ENCODE measurements around the gene CATSPERE.
"Not testable (repeated sequence)": the region's sequence is repeated elsewhere in the genome, so short reads cannot be mapped to it uniquely, and the experiment has no call there.

The CATSPERE gene

DNA sequence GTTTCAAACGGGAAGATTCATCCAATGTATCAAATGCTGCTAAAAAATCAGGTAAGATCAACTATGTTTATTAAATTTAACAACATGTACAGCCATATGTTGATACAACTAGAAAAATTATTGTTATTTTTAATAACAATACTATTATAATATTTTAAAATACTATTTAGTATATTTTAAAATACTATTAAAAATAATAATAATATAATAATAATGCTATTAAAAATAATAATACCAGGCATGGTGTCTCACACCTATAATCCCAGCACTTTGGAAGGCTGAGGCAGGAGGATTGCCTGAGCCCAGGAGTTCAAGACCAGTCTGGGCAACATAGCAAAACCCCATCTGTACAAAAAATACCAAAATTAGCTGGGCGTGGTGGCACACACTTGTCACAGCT lies 54.6 kb downstream of the CATSPERE start:
- Histone ChIP-seq H3K9ac (ENCODE audit: low read depth in 1 of 2, low read length in 2 of 2) (no peak overlapping the region), H3K4me1 (ENCODE audit: control insufficient read depth in 2 of 2, insufficient read depth in 2 of 2, low read length in 2 of 2) (no peaks in the 10 kb centered on the region), H3K4me3 (ENCODE audit: low read length in 2 of 2) (no peak overlapping the region), H3K36me3 (ENCODE audit: control insufficient read depth in 2 of 2, insufficient read depth in 2 of 2, low read length in 2 of 2) (no peaks in the 10 kb centered on the region), H3K9me3 (ENCODE audit: control insufficient read depth in 2 of 2, low read length in 2 of 2) (no peaks in the 10 kb centered on the region), H3K27ac (ENCODE audit: low read depth in 2 of 2, low read length in 2 of 2) (no peak overlapping the region), H3K27me3 (ENCODE audit: control insufficient read depth in 2 of 2, insufficient read depth in 2 of 2, low read length in 2 of 2) (no peaks in the 10 kb centered on the region)

DNA sequence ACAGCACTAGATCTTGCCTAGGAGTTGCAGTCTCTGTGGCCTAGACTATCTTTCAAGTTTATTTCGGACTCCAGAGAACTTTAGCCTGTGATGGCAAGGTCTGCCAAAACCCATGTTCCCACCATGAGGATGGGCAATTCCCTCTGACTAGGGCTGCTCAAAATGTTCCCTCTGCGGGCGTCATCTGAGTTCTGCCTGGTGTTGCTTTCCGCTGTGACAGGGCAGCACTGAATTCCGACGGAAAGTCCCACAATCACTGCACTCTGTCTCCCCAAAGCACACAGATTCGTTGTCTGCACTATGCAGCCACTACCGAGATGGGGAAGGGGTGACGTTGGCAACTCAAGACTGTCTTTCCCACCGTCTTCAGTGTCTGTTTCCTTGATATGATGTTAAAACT lies 75.2 kb downstream of the CATSPERE start:
- Histone ChIP-seq H3K4me3 (ENCODE audit: low read length in 2 of 2) (no peak overlapping the region), H3K9ac (ENCODE audit: low read depth in 1 of 2, low read length in 2 of 2) (no peak overlapping the region), H3K27ac (ENCODE audit: low read depth in 2 of 2, low read length in 2 of 2) (no peak overlapping the region), H3K9me3 (ENCODE audit: control insufficient read depth in 2 of 2, low read length in 2 of 2) (no peaks in the 10 kb centered on the region), H3K36me3 (ENCODE audit: control insufficient read depth in 2 of 2, insufficient read depth in 2 of 2, low read length in 2 of 2) (no peaks in the 10 kb centered on the region), H3K27me3 (ENCODE audit: control insufficient read depth in 2 of 2, insufficient read depth in 2 of 2, low read length in 2 of 2) (no peaks in the 10 kb centered on the region), H3K4me1 (ENCODE audit: control insufficient read depth in 2 of 2, insufficient read depth in 2 of 2, low read length in 2 of 2) (no peaks in the 10 kb centered on the region)

DNA sequence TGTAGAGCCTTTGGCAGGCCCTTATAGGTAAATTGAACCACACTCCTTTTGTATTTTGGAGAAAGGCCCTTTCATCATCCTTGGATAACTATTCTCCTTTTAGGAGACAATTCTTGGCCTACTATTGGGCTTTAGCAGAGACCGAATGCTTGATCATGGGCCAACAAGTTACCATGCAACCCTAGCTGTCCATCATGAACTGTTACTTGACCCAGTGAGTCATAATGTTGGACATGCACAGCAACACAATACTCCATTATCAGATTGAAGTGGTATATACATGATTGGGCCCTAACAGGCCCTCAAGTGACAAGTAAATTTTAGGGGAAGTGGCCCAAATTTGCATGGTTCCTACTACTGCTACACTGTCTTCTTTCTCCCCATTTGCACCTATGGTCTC lies 84.4 kb downstream of the CATSPERE start:
- Histone ChIP-seq H3K9ac (ENCODE audit: low read depth in 1 of 2, low read length in 2 of 2) (no peak overlapping the region), H3K27ac (ENCODE audit: low read depth in 2 of 2, low read length in 2 of 2) (no peak overlapping the region), H3K4me3 (ENCODE audit: low read length in 2 of 2) (no peak overlapping the region), H3K27me3 (ENCODE audit: control insufficient read depth in 2 of 2, insufficient read depth in 2 of 2, low read length in 2 of 2) (no peaks in the 10 kb centered on the region), H3K9me3 (ENCODE audit: control insufficient read depth in 2 of 2, low read length in 2 of 2) (peaks cover 0 to 3% of the 10 kb centered on the region in 2 donors), H3K36me3 (ENCODE audit: control insufficient read depth in 2 of 2, insufficient read depth in 2 of 2, low read length in 2 of 2) (no peaks in the 10 kb centered on the region), H3K4me1 (ENCODE audit: control insufficient read depth in 2 of 2, insufficient read depth in 2 of 2, low read length in 2 of 2) (no peaks in the 10 kb centered on the region)

DNA sequence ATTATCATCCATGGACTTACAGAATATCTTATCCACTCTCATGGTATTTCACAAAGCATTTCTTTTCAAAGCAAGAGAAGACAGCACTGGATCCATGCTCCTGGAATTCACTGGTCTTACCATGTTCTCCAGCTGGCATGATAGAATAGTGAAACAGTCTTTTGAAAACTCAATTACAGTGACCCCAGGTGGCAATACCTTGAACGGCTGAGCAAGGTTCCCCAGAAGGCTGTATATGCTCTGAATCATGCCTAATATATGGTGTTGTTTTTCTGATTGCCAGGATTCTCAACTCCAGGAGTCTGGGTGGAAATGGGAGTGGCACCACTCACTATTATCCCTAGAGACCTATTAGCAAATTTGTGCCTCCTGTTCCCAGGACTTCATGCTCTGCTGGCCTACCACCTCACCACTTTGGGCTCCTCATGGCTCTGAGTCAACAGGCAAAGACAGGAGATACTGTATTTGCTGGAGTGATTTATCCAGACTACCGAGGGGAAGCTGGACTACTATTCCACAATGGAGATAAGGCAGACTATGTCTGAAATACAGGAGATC lies 87.6 kb downstream of the CATSPERE start:
- Histone ChIP-seq H3K4me3 (ENCODE audit: low read length in 2 of 2) (no peak overlapping the region), H3K27me3 (ENCODE audit: control insufficient read depth in 2 of 2, insufficient read depth in 2 of 2, low read length in 2 of 2) (no peaks in the 10 kb centered on the region), H3K4me1 (ENCODE audit: control insufficient read depth in 2 of 2, insufficient read depth in 2 of 2, low read length in 2 of 2) (no peaks in the 10 kb centered on the region), H3K27ac (ENCODE audit: low read depth in 2 of 2, low read length in 2 of 2) (no peak overlapping the region), H3K9ac (ENCODE audit: low read depth in 1 of 2, low read length in 2 of 2) (no peak overlapping the region), H3K9me3 (ENCODE audit: control insufficient read depth in 2 of 2, low read length in 2 of 2) (peaks cover 0 to 3% of the 10 kb centered on the region in 2 donors), H3K36me3 (ENCODE audit: control insufficient read depth in 2 of 2, insufficient read depth in 2 of 2, low read length in 2 of 2) (no peaks in the 10 kb centered on the region)

DNA sequence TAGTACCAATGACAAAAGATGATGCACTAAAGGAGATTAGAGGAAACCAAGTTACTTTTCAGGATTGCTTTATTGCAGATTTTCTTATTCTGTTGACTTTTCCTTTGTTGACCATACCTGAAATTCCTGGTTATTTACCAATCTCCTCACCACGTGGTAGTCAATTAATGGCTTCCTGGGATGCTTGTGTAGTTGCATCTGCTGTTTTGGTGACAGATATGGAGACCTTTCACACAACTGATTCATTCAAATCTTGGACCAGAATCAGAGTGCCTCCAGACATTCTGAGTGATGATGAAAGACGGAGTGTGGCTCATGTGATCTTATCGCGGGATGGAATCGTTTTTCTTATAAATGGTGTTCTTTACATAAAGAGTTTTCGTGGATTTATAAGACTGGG lies 91.3 kb downstream of the CATSPERE start:
- Histone ChIP-seq H3K27ac (ENCODE audit: low read depth in 2 of 2, low read length in 2 of 2) (no peak overlapping the region), H3K4me3 (ENCODE audit: low read length in 2 of 2) (no peak overlapping the region), H3K9ac (ENCODE audit: low read depth in 1 of 2, low read length in 2 of 2) (no peak overlapping the region), H3K4me1 (ENCODE audit: control insufficient read depth in 2 of 2, insufficient read depth in 2 of 2, low read length in 2 of 2) (no peaks in the 10 kb centered on the region), H3K27me3 (ENCODE audit: control insufficient read depth in 2 of 2, insufficient read depth in 2 of 2, low read length in 2 of 2) (no peaks in the 10 kb centered on the region), H3K36me3 (ENCODE audit: control insufficient read depth in 2 of 2, insufficient read depth in 2 of 2, low read length in 2 of 2) (no peaks in the 10 kb centered on the region), H3K9me3 (ENCODE audit: control insufficient read depth in 2 of 2, low read length in 2 of 2) (no peaks in the 10 kb centered on the region)

GRCh38 chr1:244556263-244556662 lies 95.2 kb downstream of the CATSPERE start:
- Histone ChIP-seq H3K9ac (ENCODE audit: low read depth in 1 of 2, low read length in 2 of 2) (no peak overlapping the region), H3K27ac (ENCODE audit: low read depth in 2 of 2, low read length in 2 of 2) (no peak overlapping the region)

GRCh38 chr1:244557565-244557964 lies 96.5 kb downstream of the CATSPERE start:
- Histone ChIP-seq H3K9me3 (ENCODE audit: control insufficient read depth in 2 of 2, low read length in 2 of 2) (peaks cover 0 to 3% of the 10 kb centered on the region in 2 donors), H3K4me3 (ENCODE audit: low read length in 2 of 2) (no peak overlapping the region), H3K36me3 (ENCODE audit: control insufficient read depth in 2 of 2, insufficient read depth in 2 of 2, low read length in 2 of 2) (no peaks in the 10 kb centered on the region)

More at GRCh38 chr1:244556263-244556662, 95.2 kb downstream of the CATSPERE start:
- H3K4me1 ChIP-seq (ENCODE audit: control insufficient read depth in 2 of 2, insufficient read depth in 2 of 2, low read length in 2 of 2) = no peaks in the 10 kb centered on the region
- H3K36me3 ChIP-seq (ENCODE audit: control insufficient read depth in 2 of 2, insufficient read depth in 2 of 2, low read length in 2 of 2) = no peaks in the 10 kb centered on the region
- no peaks in the 10 kb centered on the region for H3K27me3 ChIP-seq (ENCODE audit: control insufficient read depth in 2 of 2, insufficient read depth in 2 of 2, low read length in 2 of 2)
- H3K9me3 ChIP-seq (ENCODE audit: control insufficient read depth in 2 of 2, low read length in 2 of 2) = peaks cover 0 to 3% of the 10 kb centered on the region in 2 donors
- no peak overlapping the region for H3K4me3 ChIP-seq (ENCODE audit: low read length in 2 of 2)

DNA sequence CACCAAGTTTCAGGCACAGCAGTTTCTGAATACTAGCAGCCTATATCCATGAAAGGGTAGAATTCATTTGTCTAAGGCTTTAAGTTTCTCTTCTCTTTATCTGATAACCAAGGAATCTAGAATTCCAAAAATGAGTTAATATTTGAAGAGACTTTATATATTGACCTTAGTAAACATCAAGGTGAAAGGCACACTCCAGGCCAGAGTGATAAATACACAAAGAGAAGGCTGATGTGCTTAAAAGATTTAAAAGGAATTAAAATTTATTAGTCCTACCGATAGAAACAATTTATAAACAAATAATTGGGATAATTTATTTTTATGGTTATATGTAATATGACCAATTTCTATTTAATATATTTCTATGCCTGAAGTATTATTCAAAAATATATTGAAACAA lies 98.5 kb downstream of the CATSPERE start:
- Histone ChIP-seq H3K9ac (ENCODE audit: low read depth in 1 of 2, low read length in 2 of 2) (no peak overlapping the region), H3K9me3 (ENCODE audit: control insufficient read depth in 2 of 2, low read length in 2 of 2) (peaks cover 0 to 3% of the 10 kb centered on the region in 2 donors), H3K27me3 (ENCODE audit: control insufficient read depth in 2 of 2, insufficient read depth in 2 of 2, low read length in 2 of 2) (no peaks in the 10 kb centered on the region)

More at GRCh38 chr1:244557565-244557964, 96.5 kb downstream of the CATSPERE start:
- Histone ChIP-seq H3K4me1 (ENCODE audit: control insufficient read depth in 2 of 2, insufficient read depth in 2 of 2, low read length in 2 of 2) (no peaks in the 10 kb centered on the region), H3K27me3 (ENCODE audit: control insufficient read depth in 2 of 2, insufficient read depth in 2 of 2, low read length in 2 of 2) (no peaks in the 10 kb centered on the region), H3K9ac (ENCODE audit: low read depth in 1 of 2, low read length in 2 of 2) (no peak overlapping the region), H3K27ac (ENCODE audit: low read depth in 2 of 2, low read length in 2 of 2) (no peak overlapping the region)

DNA sequence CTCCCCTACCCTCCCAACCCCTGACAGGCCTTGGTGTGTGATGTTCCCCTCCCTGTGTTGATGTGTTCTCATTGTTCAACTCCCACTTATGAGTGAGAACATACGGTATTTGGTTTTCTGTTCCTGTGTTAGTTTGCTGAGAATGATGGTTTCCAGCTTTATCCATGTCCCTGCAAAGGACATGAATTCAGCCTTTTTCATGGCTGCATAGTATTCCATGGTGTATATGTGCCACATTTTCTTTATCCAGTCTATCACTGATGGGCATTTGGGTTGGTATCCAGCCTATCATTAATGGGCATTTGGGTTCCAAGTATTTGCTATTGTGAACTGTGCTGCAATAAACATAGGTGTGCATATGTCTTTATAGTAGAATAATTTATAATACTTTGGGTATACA lies 101.8 kb downstream of the CATSPERE start:
- H3K36me3 ChIP-seq (ENCODE audit: control insufficient read depth in 2 of 2, insufficient read depth in 2 of 2, low read length in 2 of 2); H3K9ac ChIP-seq (ENCODE audit: low read depth in 1 of 2, low read length in 2 of 2); H3K4me1 ChIP-seq (ENCODE audit: control insufficient read depth in 2 of 2, insufficient read depth in 2 of 2, low read length in 2 of 2); H3K27me3 ChIP-seq (ENCODE audit: control insufficient read depth in 2 of 2, insufficient read depth in 2 of 2, low read length in 2 of 2); H3K4me3 ChIP-seq (ENCODE audit: low read length in 2 of 2); H3K9me3 ChIP-seq (ENCODE audit: control insufficient read depth in 2 of 2, low read length in 2 of 2); H3K27ac ChIP-seq (ENCODE audit: low read depth in 2 of 2, low read length in 2 of 2): not testable (repeated sequence)

More for the DNA sequence above, 98.5 kb downstream of the CATSPERE start:
- no peaks in the 10 kb centered on the region for H3K36me3 ChIP-seq (ENCODE audit: control insufficient read depth in 2 of 2, insufficient read depth in 2 of 2, low read length in 2 of 2)
- no peak overlapping the region for H3K4me3 ChIP-seq (ENCODE audit: low read length in 2 of 2)
- H3K4me1 ChIP-seq (ENCODE audit: control insufficient read depth in 2 of 2, insufficient read depth in 2 of 2, low read length in 2 of 2) = no peaks in the 10 kb centered on the region
- no peak overlapping the region for H3K27ac ChIP-seq (ENCODE audit: low read depth in 2 of 2, low read length in 2 of 2)

DNA sequence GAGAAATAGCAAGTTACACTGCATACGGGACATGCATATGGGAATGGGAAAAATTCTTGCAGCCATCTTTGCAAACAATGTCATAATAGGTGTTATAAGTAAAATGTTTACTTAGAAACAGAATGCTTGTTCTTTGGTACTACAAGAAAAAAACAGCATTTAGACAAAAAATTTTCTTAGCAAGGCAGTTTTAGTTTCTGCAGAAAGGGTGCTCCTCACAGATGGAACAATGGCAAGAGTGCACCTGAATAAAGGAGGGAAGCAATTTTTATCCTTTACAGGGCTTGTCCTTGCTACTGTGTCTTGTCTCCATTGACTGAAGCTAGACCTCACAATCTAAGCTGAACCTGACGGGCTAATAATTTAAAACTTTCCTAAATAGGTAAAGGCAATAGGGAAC lies 112.7 kb downstream of the CATSPERE start:
- Histone ChIP-seq H3K9me3 (ENCODE audit: control insufficient read depth in 2 of 2, low read length in 2 of 2) (peaks cover 16 to 20% of the 10 kb centered on the region in 2 donors), H3K4me1 (ENCODE audit: control insufficient read depth in 2 of 2, insufficient read depth in 2 of 2, low read length in 2 of 2) (no peaks in the 10 kb centered on the region), H3K27me3 (ENCODE audit: control insufficient read depth in 2 of 2, insufficient read depth in 2 of 2, low read length in 2 of 2) (no peaks in the 10 kb centered on the region), H3K9ac (ENCODE audit: low read depth in 1 of 2, low read length in 2 of 2) (no peak overlapping the region), H3K4me3 (ENCODE audit: low read length in 2 of 2) (no peak overlapping the region), H3K36me3 (ENCODE audit: control insufficient read depth in 2 of 2, insufficient read depth in 2 of 2, low read length in 2 of 2) (no peaks in the 10 kb centered on the region), H3K27ac (ENCODE audit: low read depth in 2 of 2, low read length in 2 of 2) (no peak overlapping the region)
